ENCODE measurements around the gene NCAPG2.

DNA sequence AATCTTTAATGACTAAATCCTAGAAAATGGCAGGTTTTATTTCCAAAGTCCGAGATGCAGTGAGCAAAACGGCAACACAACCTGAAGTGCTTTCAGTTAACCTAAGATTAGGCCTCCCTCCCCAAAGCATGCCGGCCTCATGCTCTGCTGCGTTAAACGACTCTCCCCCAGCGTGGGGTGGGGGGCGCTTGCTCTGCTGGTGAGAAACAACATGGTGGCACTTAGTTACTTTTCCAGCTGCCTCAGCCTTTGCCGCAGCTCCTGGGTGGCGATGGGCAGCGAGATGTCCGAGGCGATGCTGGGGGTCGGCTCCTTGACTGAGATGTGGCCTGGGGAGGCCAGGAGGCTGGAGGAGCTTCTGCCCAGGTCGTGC, 36.7 kb upstream of the NCAPG2 start:
- TF ChIP-seq, protein P1, sequence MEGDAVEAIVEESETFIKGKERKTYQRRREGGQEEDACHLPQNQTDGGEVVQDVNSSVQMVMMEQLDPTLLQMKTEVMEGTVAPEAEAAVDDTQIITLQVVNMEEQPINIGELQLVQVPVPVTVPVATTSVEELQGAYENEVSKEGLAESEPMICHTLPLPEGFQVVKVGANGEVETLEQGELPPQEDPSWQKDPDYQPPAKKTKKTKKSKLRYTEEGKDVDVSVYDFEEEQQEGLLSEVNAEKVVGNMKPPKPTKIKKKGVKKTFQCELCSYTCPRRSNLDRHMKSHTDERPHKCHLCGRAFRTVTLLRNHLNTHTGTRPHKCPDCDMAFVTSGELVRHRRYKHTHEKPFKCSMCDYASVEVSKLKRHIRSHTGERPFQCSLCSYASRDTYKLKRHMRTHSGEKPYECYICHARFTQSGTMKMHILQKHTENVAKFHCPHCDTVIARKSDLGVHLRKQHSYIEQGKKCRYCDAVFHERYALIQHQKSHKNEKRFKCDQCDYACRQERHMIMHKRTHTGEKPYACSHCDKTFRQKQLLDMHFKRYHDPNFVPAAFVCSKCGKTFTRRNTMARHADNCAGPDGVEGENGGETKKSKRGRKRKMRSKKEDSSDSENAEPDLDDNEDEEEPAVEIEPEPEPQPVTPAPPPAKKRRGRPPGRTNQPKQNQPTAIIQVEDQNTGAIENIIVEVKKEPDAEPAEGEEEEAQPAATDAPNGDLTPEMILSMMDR (IDR thresholded peaks at IDR 0.05) = no peak
- no peak for TF ChIP-seq POLR2A (IDR thresholded peaks at IDR 0.05)

Data from body of pancreas (tissue), 4 donors.